H1 (cell line): ENCODE measurements around the gene MMP24OS. TPM values are rescaled to one million over a fixed set of nuclear protein-coding genes. Genes with fewer than 3 reads are reported as not detected.

Experiments
- CTCF ChIA-PET: fragments of 300-600 bp; sonication (Branson Sonifier 250); formaldehyde crosslinking; loops from one replicate; lab custom pipeline; 2021; ENCODE audit not compliant: partially characterized antibody; lab: Charles Lee
- POLR2A ChIA-PET: fragments of 300-600 bp; sonication (Branson Sonifier 250); formaldehyde crosslinking; loops from one replicate; lab custom pipeline; 2021; ENCODE audit warnings: inconsistent platforms; ENCODE audit not compliant: partially characterized antibody; lab: Charles Lee
- DNase-seq, 2 experiments: peaks; one replicate each; pipeline versions ENCODE4 v3.0.0 to v3.0.0-alpha.2; 2010 to 2022; ENCODE audit warnings: low spot score in 2 of 2, low read depth in 1 of 2, mixed read lengths in 1 of 2
- FAIRE-seq: peaks from 2 replicates; lab custom pipeline; 2011; peaks lifted over from hg19 to GRCh38; lab: Jason Lieb, UNC
- H2AFZ ChIP-seq: 2 replicates; pipeline ENCODE4 v1.8.1; 2012; ENCODE audit warnings: low read length, inconsistent platforms
- H2AK5ac ChIP-seq: 2 replicates; pipeline ENCODE4 v1.6.1; 2013; ENCODE audit warnings: low read depth, low read length
- H2BK120ac ChIP-seq: replicated peaks from 2 replicates; pipeline ENCODE3; 2013; ENCODE audit warnings: low read depth, low read length, inconsistent platforms
- H2BK12ac ChIP-seq: 2 replicates; pipeline ENCODE4 v1.6.1; 2013; ENCODE audit warnings: low read depth, low read length
- H2BK15ac ChIP-seq: 2 replicates; pipeline ENCODE4 v1.6.1; 2013; ENCODE audit warnings: low read length
- H2BK20ac ChIP-seq: 2 replicates; pipeline ENCODE4 v1.6.1; 2013; ENCODE audit warnings: low read length
- H2BK5ac ChIP-seq: 2 replicates; pipeline ENCODE4 v1.6.1; 2013; ENCODE audit warnings: low read depth, low read length
- H3K14ac ChIP-seq: 2 replicates; pipeline ENCODE4 v1.6.1; 2013; ENCODE audit warnings: inconsistent platforms; ENCODE audit not compliant: insufficient read length
- H3K18ac ChIP-seq: 2 replicates; pipeline ENCODE4 v1.6.1; 2013; ENCODE audit warnings: low read length; ENCODE audit errors: extremely low read depth
- H3K23ac ChIP-seq: 2 replicates; pipeline ENCODE4 v1.6.1; 2013; ENCODE audit warnings: inconsistent platforms; ENCODE audit not compliant: insufficient read length
- H3K23me2 ChIP-seq: 2 replicates; pipeline ENCODE4 v1.6.1; 2013; ENCODE audit warnings: low read depth, low read length
- H3K27ac ChIP-seq: 2 replicates; pipeline ENCODE4 v1.6.1; 2011; ENCODE audit warnings: low read depth, low read length, inconsistent platforms
- H3K27me3 ChIP-seq, 4 experiments: replicated peaks in 1 of 4; 1 replicate in 1 of 4; 2 replicates in 3 of 4; pipeline versions ENCODE4 v1.6.1 to v1.8.1; 2011 to 2013; ENCODE audit warnings: low read length in 3 of 4, mild to moderate bottlenecking in 3 of 4, inconsistent platforms in 2 of 4, mixed read lengths in 2 of 4, moderate library complexity in 1 of 4; ENCODE audit not compliant: control insufficient read depth in 3 of 4, insufficient read depth in 3 of 4; ENCODE audit errors: extremely low read depth in 1 of 4
- H3K36me3 ChIP-seq, 4 experiments: 2 replicates each; pipeline versions ENCODE4 v1.6.1 to v1.8.1; 2011 to 2013; ENCODE audit warnings: mild to moderate bottlenecking in 4 of 4, low read length in 3 of 4, moderate library complexity in 2 of 4, control low read depth in 1 of 4, inconsistent platforms in 1 of 4; ENCODE audit not compliant: insufficient read depth in 4 of 4, control insufficient read depth in 2 of 4
- H3K4ac ChIP-seq: replicated peaks from 2 replicates; pipeline ENCODE3; 2013; ENCODE audit warnings: low read length, low read depth, mixed read lengths, inconsistent platforms; ENCODE audit not compliant: insufficient read length
- H3K4me1 ChIP-seq, 4 experiments: replicated peaks in 1 of 4; 1 replicate in 1 of 4; 2 replicates in 3 of 4; pipeline versions ENCODE4 v1.6.1 to v1.8.1; 2011 to 2013; ENCODE audit warnings: low read length in 3 of 4, inconsistent platforms in 2 of 4, mixed read lengths in 1 of 4; ENCODE audit not compliant: insufficient read depth in 4 of 4, control insufficient read depth in 3 of 4
- H3K4me2 ChIP-seq, 2 experiments: 2 replicates each; pipeline versions ENCODE4 v1.6.1 to v1.8.1; 2011 to 2013; ENCODE audit warnings: low read depth in 2 of 2, low read length in 2 of 2, control low read depth in 1 of 2, inconsistent platforms in 1 of 2, mild to moderate bottlenecking in 1 of 2; ENCODE audit not compliant: insufficient read depth in 1 of 2
- H3K4me3 ChIP-seq, 4 experiments: fragments of 200-600, 300-600 bp in 1 of 4; sonication (generic), shearing (Covaris generic), sonication (Bioruptor Twin) in 1 of 4; 2 replicates each; pipeline versions ENCODE4 v1.5.1 to v1.8.1; 2011 to 2016; ENCODE audit warnings: low read length in 4 of 4, low read depth in 3 of 4, control low read depth in 2 of 4, inconsistent platforms in 2 of 4, mild to moderate bottlenecking in 2 of 4, mixed read lengths in 1 of 4, moderate library complexity in 1 of 4; ENCODE audit not compliant: insufficient read depth in 2 of 4; ENCODE audit errors: extremely low read depth in 1 of 4
- H3K56ac ChIP-seq: replicated peaks from 2 replicates; pipeline ENCODE3; 2013; ENCODE audit warnings: low read depth, mild to moderate bottlenecking, mixed read lengths, low read length, inconsistent platforms; ENCODE audit not compliant: insufficient read length
- H3K79me1 ChIP-seq: 2 replicates; pipeline ENCODE4 v1.6.1; 2013; ENCODE audit warnings: low read depth, low read length, control low read depth
- H3K79me2 ChIP-seq, 2 experiments: 2 replicates each; pipeline versions ENCODE4 v1.6.1 to v1.8.1; 2012 to 2013; ENCODE audit warnings: low read length in 2 of 2, mild to moderate bottlenecking in 2 of 2, inconsistent platforms in 1 of 2; ENCODE audit not compliant: insufficient read depth in 2 of 2, control insufficient read depth in 1 of 2
- H3K9ac ChIP-seq, 4 experiments: replicated peaks in 1 of 4; 1 replicate in 1 of 4; 2 replicates in 3 of 4; pipeline versions ENCODE4 v1.6.1 to v1.8.1; 2011 to 2013; ENCODE audit warnings: low read depth in 3 of 4, low read length in 3 of 4, control low read depth in 2 of 4, mild to moderate bottlenecking in 2 of 4, moderate library complexity in 2 of 4, inconsistent platforms in 1 of 4; ENCODE audit errors: extremely low read depth in 1 of 4
- H3K9me3 ChIP-seq, 2 experiments: 2 replicates each; pipeline versions ENCODE4 v1.6.1 to v1.8.1; 2012 to 2013; ENCODE audit warnings: mild to moderate bottlenecking in 2 of 2, moderate library complexity in 2 of 2, control low read depth in 1 of 2, inconsistent platforms in 1 of 2, low read depth in 1 of 2, low read length in 1 of 2, mixed read lengths in 1 of 2; ENCODE audit not compliant: insufficient read depth in 2 of 2
- H4K20me1 ChIP-seq, 2 experiments: replicated peaks in 1 of 2; 2 replicates each; pipeline versions ENCODE3 to v1.8.1; 2011 to 2013; ENCODE audit warnings: inconsistent platforms in 2 of 2, low read length in 2 of 2, mild to moderate bottlenecking in 1 of 2; ENCODE audit not compliant: insufficient read depth in 2 of 2, control insufficient read depth in 1 of 2
- H4K5ac ChIP-seq: 2 replicates; pipeline ENCODE4 v1.6.1; 2013; ENCODE audit warnings: low read length, low read depth, mixed read lengths, inconsistent platforms; ENCODE audit not compliant: insufficient read length
- H4K8ac ChIP-seq: 2 replicates; pipeline ENCODE4 v1.8.0; 2013; ENCODE audit warnings: mild to moderate bottlenecking, moderate library complexity, low read length, inconsistent platforms; ENCODE audit not compliant: insufficient read depth; ENCODE audit errors: extremely low read depth
- H4K91ac ChIP-seq: replicated peaks from 2 replicates; pipeline ENCODE3; 2013; ENCODE audit warnings: low read length, mixed read lengths, inconsistent platforms; ENCODE audit not compliant: insufficient read length
- ATF3 ChIP-seq: IDR thresholded peaks from 2 replicates; pipeline ENCODE4 v1.6.1; 2011; ENCODE audit warnings: low read depth, mild to moderate bottlenecking, low read length; ENCODE audit not compliant: insufficient read depth
- BCL11A ChIP-seq, 2 experiments: IDR thresholded peaks; one replicate each; pipeline ENCODE4 v1.6.1; 2011; ENCODE audit warnings: low read depth in 2 of 2, low read length in 2 of 2, mild to moderate bottlenecking in 2 of 2
- CBX5 ChIP-seq: fragments of 300-800, 300-1000 bp; sonication (generic); IDR thresholded peaks from 2 replicates; pipeline ENCODE4 v1.7.1; 2016; ENCODE audit warnings: antibody characterized with exemption, low read length, low read depth
- CTCF ChIP-seq, 3 experiments: IDR thresholded peaks; 1 replicate in 2 of 3; 2 replicates in 1 of 3; pipeline versions ENCODE4 v1.5.1 to v1.6.1; 2011; ENCODE audit warnings: low read length in 3 of 3, mild to moderate bottlenecking in 3 of 3, inconsistent platforms in 2 of 3, low read depth in 1 of 3, moderate library complexity in 1 of 3; ENCODE audit not compliant: insufficient read depth in 1 of 3; ENCODE audit errors: control extremely low read depth in 1 of 3
- HDAC2 ChIP-seq, 2 experiments: fragments of 300-600 bp in 1 of 2; sonication (generic) in 1 of 2; IDR thresholded peaks; 2 replicates each; pipeline ENCODE4 v1.6.1; 2011 to 2012; ENCODE audit warnings: low read depth in 2 of 2, low read length in 2 of 2, mild to moderate bottlenecking in 2 of 2, moderate library complexity in 2 of 2, borderline replicate concordance in 1 of 2, inconsistent platforms in 1 of 2
- NRF1 ChIP-seq: IDR thresholded peaks from 2 replicates; pipeline ENCODE4 v1.6.1; 2011; ENCODE audit warnings: mild to moderate bottlenecking, low read depth, low read length, improper control_type of control experiment
- TCF12 ChIP-seq: IDR thresholded peaks from 2 replicates; pipeline ENCODE4 v1.6.1; 2011; ENCODE audit warnings: low read depth, mild to moderate bottlenecking, low read length
- WGBS, 2 experiments: shearing (Covaris generic) in 1 of 2; methylation state at CpG; one replicate each; pipeline versions ENCODE4 v1.1.6 to v1.1.7; 2013 to 2015; ENCODE audit warnings: low lambda C conversion rate in 2 of 2, mixed read lengths in 2 of 2, inconsistent platforms in 1 of 2, low coverage in 1 of 2, missing lambda C conversion rate in 1 of 2; ENCODE audit not compliant: insufficient replicate concordance in 2 of 2, insufficient coverage in 1 of 2, insufficient read length in 1 of 2; ENCODE audit errors: extremely low coverage in 1 of 2, missing lambda C conversion rate in 1 of 2; 5-methylcytosine and 5-hydroxymethylcytosine counted together
- polyA plus RNA-seq, 7 experiments: library from polyadenylated mRNA; depleted of rRNA in 3 of 7; stranded (reverse) in 5 of 7; unstranded in 2 of 7; fragments of >200 nt in 5 of 7; fragments of 200-250 nt in 2 of 7; gene quantifications; 1 replicate in 5 of 7; 2 replicates in 1 of 7; 4 replicates in 1 of 7; pipeline versions ENCODE4 v1.2.1 to v1.2.3, GENCODE V29; 2011 to 2013; ENCODE audit warnings: missing spikeins in 2 of 7, mixed read lengths in 2 of 7
- total RNA-seq: library from RNA; stranded (reverse); fragmentation: NEBNext Ultra II Directional; extraction: Animal tissue kit (Norgen Biotek cat#: 25700); gene quantifications from 2 replicates; pipeline ENCODE4 v1.2.1, GENCODE V29; 2021
- TF ChIP-seq, protein P1 (sequence below): IDR thresholded peaks from 2 replicates; pipeline ENCODE4 v1.6.1; 2012; ENCODE audit warnings: low read length, inconsistent platforms

Gene MMP24OS
- total and polyA plus RNA-seq, 2 of the 8 experiments (the other 6 are each of a cell fraction or from before 2014, with no cell fraction given) = 19.0 to 21.3 TPM

- 91% methylated on average over 6 of the region's 6 CpGs; no CpG with 5 or more reads in 1 of the 2 experiments for WGBS, 2 experiments
- CTCF ChIA-PET = interaction anchor here (0.6 kb wide), 1 partner anchor 16 kb away, joined by 3 read pairs; no protein-coding TSS in a partner anchor
- no peak for FAIRE-seq
- TF ChIP-seq CTCF (IDR thresholded peaks at IDR 0.05; ENCODE audit: control extremely low read depth in 1 of 3, insufficient read depth in 1 of 3, low read depth in 1 of 3, low read length in 3 of 3) (no peak), HDAC2 (IDR thresholded peaks at IDR 0.05; ENCODE audit: borderline replicate concordance in 1 of 2, low read depth in 2 of 2, low read length in 2 of 2) (no peak), BCL11A (IDR thresholded peaks at IDR 0.05; ENCODE audit: low read depth in 2 of 2, low read length in 2 of 2) (no peak), ATF3 (no peak), NRF1 (no peak), TCF12 (no peak), CBX5 (no peak)
- TF ChIP-seq, protein P1, sequence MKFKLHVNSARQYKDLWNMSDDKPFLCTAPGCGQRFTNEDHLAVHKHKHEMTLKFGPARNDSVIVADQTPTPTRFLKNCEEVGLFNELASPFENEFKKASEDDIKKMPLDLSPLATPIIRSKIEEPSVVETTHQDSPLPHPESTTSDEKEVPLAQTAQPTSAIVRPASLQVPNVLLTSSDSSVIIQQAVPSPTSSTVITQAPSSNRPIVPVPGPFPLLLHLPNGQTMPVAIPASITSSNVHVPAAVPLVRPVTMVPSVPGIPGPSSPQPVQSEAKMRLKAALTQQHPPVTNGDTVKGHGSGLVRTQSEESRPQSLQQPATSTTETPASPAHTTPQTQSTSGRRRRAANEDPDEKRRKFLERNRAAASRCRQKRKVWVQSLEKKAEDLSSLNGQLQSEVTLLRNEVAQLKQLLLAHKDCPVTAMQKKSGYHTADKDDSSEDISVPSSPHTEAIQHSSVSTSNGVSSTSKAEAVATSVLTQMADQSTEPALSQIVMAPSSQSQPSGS = no peak
Measured at GRCh38 chr20:35235881-35236280, 42.0 kb downstream of the MMP24OS start.

More at GRCh38 chr20:35235881-35236280, 42.0 kb downstream of the MMP24OS start:
- Histone ChIP-seq H4K5ac (no peak overlapping the region), H3K18ac (no peak overlapping the region), H4K20me1 (no peaks in the 10 kb centered on the region), H3K14ac (no peak overlapping the region), H2BK15ac (no peak overlapping the region), H3K27me3 (no peaks in the 10 kb centered on the region), H3K23me2 (no peaks in the 10 kb centered on the region; the same call in 1 of the 2 replicates), H3K56ac (no peak overlapping the region), H3K23ac (no peak overlapping the region), H2BK5ac (no peak overlapping the region), H3K4ac (no peak overlapping the region), H3K36me3 (no peaks in the 10 kb centered on the region), H2BK12ac (no peak overlapping the region), H4K8ac (no peak overlapping the region), H2AFZ (no peak overlapping the region), H2BK20ac (no peak overlapping the region), H3K9ac (no peak overlapping the region), H3K4me3 (no peak overlapping the region), H3K9me3 (no peaks in the 10 kb centered on the region), H3K4me1 (peaks cover 0 to 4% (median 0%) of the 10 kb centered on the region in 4 experiments; a peak in 3 of 7 replicates), H4K91ac (no peak overlapping the region), H2BK120ac (no peak overlapping the region), H3K79me1 (no peaks in the 10 kb centered on the region), H3K79me2 (no peaks in the 10 kb centered on the region), H3K27ac (no peak overlapping the region), H3K4me2 (no peak overlapping the region), H2AK5ac (no peak overlapping the region)
- POLR2A ChIA-PET = interaction anchor here (0.6 to 1.2 kb wide), 2 partner anchors 8 to 10 kb away, joined by 3 read pairs; partner anchors contain the start of gene MMP24
- no peak for DNase-seq
